ENCODE measurements around the gene CEP131.
"Not testable (repeated sequence)": the region's sequence is repeated elsewhere in the genome, so short reads cannot be mapped to it uniquely, and the experiment has no call there.

Gene CEP131

DNA sequence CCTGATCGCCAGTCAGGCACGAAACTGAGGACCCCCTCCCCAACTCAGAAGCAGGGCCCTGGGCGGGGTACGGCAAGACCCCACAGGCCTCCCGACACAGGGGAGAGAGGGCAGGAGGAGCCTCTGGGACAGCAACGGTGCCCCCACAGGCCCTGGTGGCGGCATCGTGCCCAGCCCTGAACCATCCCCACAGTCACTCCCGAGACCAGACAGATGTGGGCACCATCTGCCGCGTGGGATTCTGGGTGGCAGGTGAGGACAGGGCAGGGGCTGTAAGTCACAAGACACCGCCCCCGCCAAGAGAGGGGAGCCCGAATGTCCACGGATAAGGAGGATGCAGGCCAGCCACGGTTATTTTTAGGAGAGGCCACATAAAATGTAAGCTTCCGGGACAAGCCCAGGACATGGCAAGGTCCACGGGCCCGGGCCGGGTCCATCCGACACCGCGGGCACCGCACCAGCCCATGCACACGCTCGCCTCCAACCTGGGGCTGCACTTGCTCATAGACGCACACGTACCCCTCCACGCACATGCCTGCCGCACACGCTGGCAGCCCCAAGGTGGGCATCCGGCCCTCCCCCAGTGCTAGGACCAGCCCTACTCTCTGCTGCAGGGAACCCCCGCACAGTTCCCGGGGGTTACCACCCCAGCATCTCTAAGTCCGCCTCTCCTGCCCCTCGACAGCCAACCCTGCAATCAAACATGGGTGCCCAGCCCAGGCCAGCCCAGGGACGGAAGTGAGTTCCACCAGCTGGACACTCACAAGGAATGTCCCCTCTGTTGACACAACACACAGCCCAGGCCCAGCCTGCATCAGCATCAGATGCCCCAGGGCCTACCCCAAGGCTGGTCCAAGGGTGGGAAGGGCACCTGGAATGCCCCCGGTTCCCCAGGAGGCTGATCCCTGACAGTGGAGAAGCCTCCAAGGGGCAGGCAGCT lies 65.6 kb downstream of the CEP131 start:
- in situ Hi-C loops (cut with MboI; ENCODE audit: low sequenced_read_pairs) = no loop called here

- in situ Hi-C loops (cut with MboI; ENCODE audit: low sequenced_read_pairs) = no loop called here
Observed at GRCh38 chr17:81154961-81155360, 67.8 kb downstream of the CEP131 start.

GRCh38 chr17:81154016-81154415 lies 68.7 kb downstream of the CEP131 start:
- in situ Hi-C loops (cut with MboI; ENCODE audit: low sequenced_read_pairs) = not testable (repeated sequence)

GRCh38 chr17:81153340-81153803 lies 69.4 kb downstream of the CEP131 start:
- in situ Hi-C loops (cut with MboI; ENCODE audit: low sequenced_read_pairs) = no loop called here

GRCh38 chr17:81152288-81152828 lies 70.4 kb downstream of the CEP131 start:
- in situ Hi-C loops (cut with MboI; ENCODE audit: low sequenced_read_pairs) = no loop called here

DNA sequence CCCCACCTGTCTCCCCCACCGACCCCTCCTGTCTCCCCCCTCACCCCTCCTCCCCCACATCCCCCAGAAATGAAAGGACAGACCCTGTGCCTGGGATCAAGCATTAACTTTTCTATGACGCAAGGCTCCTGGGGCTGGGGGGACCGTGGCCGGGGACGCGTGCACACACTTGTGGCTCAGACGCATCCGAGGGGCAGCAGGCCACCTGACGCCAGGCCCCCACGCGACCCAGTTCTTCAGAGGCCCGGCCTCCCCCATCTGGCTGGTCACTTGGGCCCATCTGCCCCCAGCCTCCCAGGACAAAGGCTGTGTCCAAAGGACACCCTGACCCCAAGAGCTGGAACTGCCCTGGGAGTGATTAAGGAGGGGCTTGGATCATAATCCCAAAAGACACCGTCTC lies 71.5 kb downstream of the CEP131 start:
- in situ Hi-C loops (cut with MboI; ENCODE audit: low sequenced_read_pairs) = no loop called here

DNA sequence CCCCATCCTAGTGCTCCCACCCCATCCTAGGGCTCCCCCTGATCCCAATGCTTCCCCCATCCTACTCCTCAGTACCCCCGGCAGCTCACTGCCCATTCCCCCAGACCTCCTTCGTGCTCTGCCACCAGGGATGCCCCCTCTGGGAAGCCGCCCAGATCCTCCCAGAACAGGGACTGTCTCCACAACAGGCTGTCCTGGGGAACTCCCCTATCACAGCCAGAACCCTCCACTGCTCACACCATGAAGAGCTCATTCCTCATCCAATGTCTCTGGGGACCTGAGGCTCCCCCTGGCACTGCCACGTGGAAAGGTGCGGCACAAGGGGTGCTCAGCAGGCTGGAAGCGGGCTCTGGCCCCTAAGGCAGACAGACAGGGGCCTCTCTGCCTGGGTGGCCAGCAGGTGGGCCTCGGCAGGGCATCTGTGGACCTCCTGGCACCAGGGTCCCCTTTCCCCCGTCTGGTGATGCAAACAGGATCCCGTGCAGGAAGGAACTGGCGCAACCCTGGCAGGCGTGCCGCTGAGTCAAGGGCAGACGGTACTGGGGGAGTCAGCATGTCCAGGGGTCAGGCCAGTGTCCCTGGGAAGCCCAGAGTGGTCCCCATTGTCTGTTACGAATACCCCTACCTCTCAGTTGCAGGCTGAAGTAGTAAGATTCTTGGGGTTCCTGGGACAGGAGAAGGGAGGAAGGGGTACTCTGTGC lies 72.2 kb downstream of the CEP131 start:
- in situ Hi-C loops (cut with MboI; ENCODE audit: low sequenced_read_pairs) = no loop called here

GRCh38 chr17:81148986-81149533 lies 73.7 kb downstream of the CEP131 start:
- in situ Hi-C loops (cut with MboI; ENCODE audit: low sequenced_read_pairs) = no loop called here

DNA sequence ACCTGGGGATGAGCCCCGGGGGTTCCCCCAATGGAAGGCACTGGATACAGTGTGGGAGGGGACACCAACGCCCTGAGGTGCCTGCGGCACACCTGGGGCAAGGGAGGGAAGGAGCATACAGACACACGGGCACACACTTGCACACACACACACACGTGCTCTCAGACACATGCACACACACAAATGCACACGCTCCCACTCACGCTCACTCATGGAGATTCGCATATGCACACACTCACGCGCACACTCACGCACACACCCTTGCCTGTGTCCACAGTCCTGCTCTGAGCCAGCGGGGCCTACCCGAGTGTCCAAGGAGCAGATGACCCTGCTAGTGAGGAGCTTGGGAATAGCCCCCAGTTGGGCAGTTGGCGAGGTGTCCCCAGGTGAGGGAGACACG lies 74.2 kb downstream of the CEP131 start:
- in situ Hi-C loops (cut with MboI; ENCODE audit: low sequenced_read_pairs) = no loop called here

GRCh38 chr17:81147701-81148100 lies 75.1 kb downstream of the CEP131 start:
- in situ Hi-C loops (cut with MboI; ENCODE audit: low sequenced_read_pairs) = no loop called here

- in situ Hi-C loops (cut with MboI; ENCODE audit: low sequenced_read_pairs) = not testable (repeated sequence)
Observed at GRCh38 chr17:81146208-81146607, 76.6 kb downstream of the CEP131 start.

GRCh38 chr17:81144423-81144781 lies 78.4 kb downstream of the CEP131 start:
- in situ Hi-C loops (cut with MboI; ENCODE audit: low sequenced_read_pairs) = no loop called here

GRCh38 chr17:81143717-81144422 lies 78.9 kb downstream of the CEP131 start:
- in situ Hi-C loops (cut with MboI; ENCODE audit: low sequenced_read_pairs) = no loop called here

- in situ Hi-C loops (cut with MboI; ENCODE audit: low sequenced_read_pairs) = no loop called here
Observed at GRCh38 chr17:81143200-81143527, 79.6 kb downstream of the CEP131 start.

DNA sequence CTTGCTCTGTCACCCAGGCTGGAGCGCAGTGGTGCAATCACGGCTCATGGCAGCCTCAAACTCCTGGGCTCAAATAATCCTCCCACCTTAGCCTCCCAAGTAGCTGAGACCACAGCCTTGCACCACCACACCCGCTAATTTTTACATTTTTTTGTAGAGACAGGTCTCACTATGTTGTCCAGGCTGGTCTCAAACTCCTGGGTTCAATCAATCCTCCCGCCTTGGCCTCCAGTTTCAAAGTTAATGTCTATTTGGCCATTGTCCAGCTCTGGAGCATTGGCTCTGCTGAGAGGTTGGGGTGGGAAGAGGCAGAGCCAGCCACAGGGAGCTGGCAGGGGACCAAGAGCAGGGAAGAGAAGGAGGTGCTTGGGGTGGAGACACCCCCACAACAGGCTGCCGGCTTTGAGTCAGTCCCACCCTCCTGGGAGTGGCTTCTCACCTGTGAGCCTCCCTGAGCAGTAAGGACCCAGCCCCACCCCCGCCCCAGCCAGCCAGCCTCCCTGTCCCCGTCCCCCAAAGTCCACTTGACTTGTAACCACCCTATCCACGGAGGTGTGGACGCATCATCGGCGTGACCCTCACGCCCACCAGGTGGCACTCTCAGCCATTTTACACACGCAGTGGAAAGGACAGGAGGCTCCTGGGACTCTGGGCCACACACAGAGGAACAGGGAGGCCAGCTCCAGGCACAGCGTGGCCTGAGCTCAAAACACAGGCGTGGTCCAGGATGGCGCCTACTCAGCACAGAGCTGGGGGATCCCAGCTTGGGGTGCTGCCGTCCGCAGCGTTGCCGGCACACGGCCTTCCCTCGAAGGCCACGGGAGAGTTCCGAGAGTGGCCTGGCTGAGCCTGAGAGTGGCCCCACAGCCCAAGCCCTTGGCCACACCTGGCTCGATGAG lies 80.2 kb downstream of the CEP131 start:
- in situ Hi-C loops (cut with MboI; ENCODE audit: low sequenced_read_pairs) = no loop called here

DNA sequence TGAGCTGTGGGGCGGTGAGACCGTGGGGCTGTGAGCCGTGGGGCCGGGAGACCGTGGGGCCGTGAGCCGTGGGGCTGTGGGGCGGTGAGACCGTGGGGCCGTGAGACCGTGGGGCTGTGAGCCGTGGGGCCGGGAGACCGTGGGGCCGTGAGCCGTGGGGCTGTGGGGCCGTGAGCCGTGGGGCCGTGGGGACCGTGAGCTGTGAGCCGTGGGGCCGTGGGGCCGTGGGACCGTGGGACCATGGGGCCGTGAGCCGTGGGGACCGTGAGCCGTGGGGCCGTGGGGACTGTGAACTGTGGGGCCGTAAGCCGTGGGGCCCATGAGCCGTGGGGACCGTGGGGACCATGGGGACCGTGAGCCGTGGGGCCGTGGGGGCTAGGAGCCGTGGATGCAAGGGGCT lies 82.1 kb downstream of the CEP131 start:
- in situ Hi-C loops (cut with MboI; ENCODE audit: low sequenced_read_pairs) = no loop called here

DNA sequence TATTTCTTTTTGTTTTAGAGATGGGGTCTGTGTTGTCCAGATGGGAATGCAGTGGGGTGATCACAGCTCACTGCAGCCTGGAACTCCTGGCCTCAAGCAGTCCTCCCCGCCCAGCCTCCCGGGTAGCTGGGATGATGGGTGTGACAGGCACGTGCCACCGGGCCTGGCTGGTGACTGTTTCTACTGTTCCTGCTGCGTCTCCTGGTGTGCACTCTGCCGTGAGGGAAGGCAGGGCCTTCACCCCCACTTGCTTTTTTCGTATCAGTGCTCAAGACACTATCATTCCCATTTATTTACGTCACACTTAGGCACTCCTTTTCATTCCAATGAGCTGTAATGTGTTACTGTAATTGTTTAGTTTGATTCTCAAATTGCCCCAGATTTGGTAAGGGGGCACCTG lies 82.7 kb downstream of the CEP131 start:
- in situ Hi-C loops (cut with MboI; ENCODE audit: low sequenced_read_pairs) = no loop called here
